ENCODE data around the gene SH3BP1.
A peak's percentile ranks its signal among the peaks of the same experiment; 100 is the strongest.
"Not testable (repeated sequence)": the region's sequence is repeated elsewhere in the genome, so short reads cannot be mapped to it uniquely, and the experiment has no call there.

Gene SH3BP1

GRCh38 chr22:37639070-37639760, at the start of gene SH3BP1:
Gene SH3BP1, plus strand, starts transcription at chr22:37639669. Its CDS starts 119 bp downstream, at chr22:37639788.
- no peak for TF ChIP-seq CTCF (IDR thresholded peaks at IDR 0.05; ENCODE audit: low read depth, low read length)
- no peak for TF ChIP-seq EZH2phosphoT487 (IDR thresholded peaks at IDR 0.05; ENCODE audit: low read depth)
- H3K9ac ChIP-seq (ENCODE audit: low read length) = peak within 1 kb of the TSS; percentile 99
- peak within 1 kb of the TSS; percentile 43; the same call in 1 of the 2 replicates for H2AFZ ChIP-seq (ENCODE audit: low read depth, low read length)
- H3K4me2 ChIP-seq (ENCODE audit: low read length) = peak within 1 kb of the TSS; percentile 90
- peaks cover 36% of the 10 kb centered on the region for H3K79me2 ChIP-seq (ENCODE audit: low read length)
- H4K20me1 ChIP-seq (ENCODE audit: insufficient read depth, low read length) = peaks cover 4% of the 10 kb centered on the region; the same call in 1 of the 2 replicates
- peak within 1 kb of the TSS; percentile 94 for H3K4me3 ChIP-seq (ENCODE audit: low read length)
- H3K27me3 ChIP-seq (ENCODE audit: low read depth, low read length) = no peaks in the 10 kb centered on the region
- H3K36me3 ChIP-seq (replicated peaks; ENCODE audit: low read depth, low read length) = peaks cover 21% of the 10 kb centered on the region
- H3K4me1 ChIP-seq (ENCODE audit: low read length) = peaks cover 63% of the 10 kb centered on the region
- peak within 1 kb of the TSS; percentile 80 for H3K27ac ChIP-seq (ENCODE audit: low read length)
- H3K9me3 ChIP-seq (ENCODE audit: insufficient read depth, low read length) = no peaks in the 10 kb centered on the region

GRCh38 chr22:37591081-37591480, 48.4 kb upstream of the SH3BP1 start:
- not testable (repeated sequence) for H3K9me3 ChIP-seq (ENCODE audit: insufficient read depth, low read length); H3K4me2 ChIP-seq (ENCODE audit: low read length); H4K20me1 ChIP-seq (ENCODE audit: insufficient read depth, low read length); H3K36me3 ChIP-seq (replicated peaks; ENCODE audit: low read depth, low read length); H3K9ac ChIP-seq (ENCODE audit: low read length); H3K27me3 ChIP-seq (ENCODE audit: low read depth, low read length); H3K4me3 ChIP-seq (ENCODE audit: low read length); H3K79me2 ChIP-seq (ENCODE audit: low read length); H2AFZ ChIP-seq (ENCODE audit: low read depth, low read length)
- Histone ChIP-seq H3K4me1 (ENCODE audit: low read length) (peaks cover 40% of the 10 kb centered on the region), H3K27ac (ENCODE audit: low read length) (peak overlapping the region; percentile 61)

GRCh38 chr22:37591823-37592404, 47.6 kb upstream of the SH3BP1 start:
- H3K4me1 ChIP-seq (ENCODE audit: low read length) = peaks cover 40% of the 10 kb centered on the region
- no peaks in the 10 kb centered on the region for H3K27me3 ChIP-seq (ENCODE audit: low read depth, low read length)
- H3K79me2 ChIP-seq (ENCODE audit: low read length) = no peaks in the 10 kb centered on the region
- peak overlapping the region; percentile 73 for H3K4me3 ChIP-seq (ENCODE audit: low read length)
- H4K20me1 ChIP-seq (ENCODE audit: insufficient read depth, low read length) = no peaks in the 10 kb centered on the region
- peak overlapping the region; percentile 42 for H3K27ac ChIP-seq (ENCODE audit: low read length)
- no peaks in the 10 kb centered on the region for H3K36me3 ChIP-seq (replicated peaks; ENCODE audit: low read depth, low read length)
- TF ChIP-seq CTCF (IDR thresholded peaks at IDR 0.05; ENCODE audit: low read depth, low read length) (no peak), EZH2phosphoT487 (IDR thresholded peaks at IDR 0.05; ENCODE audit: low read depth) (no peak)
- peak overlapping the region; percentile 48 for H3K9ac ChIP-seq (ENCODE audit: low read length)
- no peaks in the 10 kb centered on the region for H3K9me3 ChIP-seq (ENCODE audit: insufficient read depth, low read length)
- peak overlapping the region; percentile 72 for H3K4me2 ChIP-seq (ENCODE audit: low read length)
- H2AFZ ChIP-seq (ENCODE audit: low read depth, low read length) = peak overlapping the region; percentile 71

- H3K9me3 ChIP-seq (ENCODE audit: insufficient read depth, low read length) = no peaks in the 10 kb centered on the region
- no peak overlapping the region for H3K9ac ChIP-seq (ENCODE audit: low read length)
- H4K20me1 ChIP-seq (ENCODE audit: insufficient read depth, low read length) = no peaks in the 10 kb centered on the region
- H3K4me1 ChIP-seq (ENCODE audit: low read length) = peaks cover 31% of the 10 kb centered on the region
- no peak overlapping the region for H3K4me3 ChIP-seq (ENCODE audit: low read length)
- H3K36me3 ChIP-seq (replicated peaks; ENCODE audit: low read depth, low read length) = no peaks in the 10 kb centered on the region
- no peak overlapping the region for H3K27ac ChIP-seq (ENCODE audit: low read length)
- H3K79me2 ChIP-seq (ENCODE audit: low read length) = no peaks in the 10 kb centered on the region
- H3K27me3 ChIP-seq (ENCODE audit: low read depth, low read length) = no peaks in the 10 kb centered on the region
- no peak overlapping the region for H3K4me2 ChIP-seq (ENCODE audit: low read length)
- no peak overlapping the region for H2AFZ ChIP-seq (ENCODE audit: low read depth, low read length)
- TF ChIP-seq EZH2phosphoT487 (IDR thresholded peaks at IDR 0.05; ENCODE audit: low read depth) = no peak
- peak; percentile 38; the same call in 1 of the 2 replicates for TF ChIP-seq CTCF (IDR thresholded peaks at IDR 0.05; ENCODE audit: low read depth, low read length)
Measured at GRCh38 chr22:37594237-37594636, 45.2 kb upstream of the SH3BP1 start.
